T-helper 1 cell (primary cell): ENCODE results near the gene TSPAN9.

Experiments used
- DNase-seq, 5 donors: peaks; one replicate each; pipeline ENCODE4 v3.0.0-alpha.2; 2012 to 2020

The TSPAN9 gene

DNA sequence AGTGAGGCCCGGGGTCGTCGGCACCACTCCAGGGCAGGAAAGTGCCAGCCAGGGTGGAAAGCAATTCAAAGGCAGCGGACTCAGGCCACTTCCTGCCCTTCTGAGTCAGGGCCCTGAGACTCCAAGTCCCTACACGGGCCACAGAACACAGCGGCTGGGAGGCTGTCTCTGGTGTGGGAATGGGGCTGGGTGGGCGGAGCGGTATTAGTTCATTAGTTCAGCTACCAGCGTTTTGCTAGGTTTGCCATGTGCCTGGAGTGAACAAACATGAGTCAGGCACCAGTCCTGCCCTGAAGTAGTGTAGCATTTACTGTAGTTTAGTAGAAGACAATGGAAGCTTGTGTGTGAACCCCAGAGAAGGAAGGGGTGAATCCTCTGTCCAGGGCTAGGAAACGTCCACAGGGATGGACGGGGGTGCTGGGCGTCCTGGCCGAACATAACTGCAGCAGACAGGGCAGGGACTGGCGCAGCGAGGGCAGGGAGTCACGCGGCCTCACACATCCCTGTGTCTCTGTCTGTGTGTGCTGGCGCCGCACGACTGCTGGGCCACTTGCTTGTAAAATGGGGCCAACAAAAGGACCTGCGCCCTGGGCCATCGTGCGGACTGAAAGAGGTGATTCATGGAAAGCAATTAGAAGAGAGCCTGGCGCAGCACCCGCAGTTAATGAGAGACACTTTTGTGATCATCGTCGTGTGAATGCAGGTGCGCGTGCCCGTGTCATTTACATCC, 227.4 kb downstream of the TSPAN9 start:
- no peak for DNase-seq

DNA sequence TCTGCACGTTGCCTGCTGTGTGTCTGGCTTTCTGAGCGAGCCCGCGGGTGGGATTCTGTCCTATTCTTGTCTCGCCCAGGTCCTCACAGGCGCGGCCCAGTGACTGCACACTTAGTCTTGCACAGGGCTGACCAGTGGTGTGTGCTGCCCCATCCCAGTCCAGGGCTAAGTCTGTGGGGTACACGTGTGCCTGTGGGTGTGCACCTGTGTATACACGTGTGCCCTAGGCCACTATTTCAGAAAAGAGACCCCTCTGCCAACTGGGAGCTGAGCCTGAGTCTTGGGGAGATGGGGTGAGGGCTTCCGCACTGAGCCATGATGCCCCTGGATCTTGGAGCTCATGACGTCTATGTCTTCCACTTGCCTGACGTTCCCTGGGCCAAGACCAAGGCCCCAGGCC, 228.3 kb downstream of the TSPAN9 start:
- no peak for DNase-seq

DNA sequence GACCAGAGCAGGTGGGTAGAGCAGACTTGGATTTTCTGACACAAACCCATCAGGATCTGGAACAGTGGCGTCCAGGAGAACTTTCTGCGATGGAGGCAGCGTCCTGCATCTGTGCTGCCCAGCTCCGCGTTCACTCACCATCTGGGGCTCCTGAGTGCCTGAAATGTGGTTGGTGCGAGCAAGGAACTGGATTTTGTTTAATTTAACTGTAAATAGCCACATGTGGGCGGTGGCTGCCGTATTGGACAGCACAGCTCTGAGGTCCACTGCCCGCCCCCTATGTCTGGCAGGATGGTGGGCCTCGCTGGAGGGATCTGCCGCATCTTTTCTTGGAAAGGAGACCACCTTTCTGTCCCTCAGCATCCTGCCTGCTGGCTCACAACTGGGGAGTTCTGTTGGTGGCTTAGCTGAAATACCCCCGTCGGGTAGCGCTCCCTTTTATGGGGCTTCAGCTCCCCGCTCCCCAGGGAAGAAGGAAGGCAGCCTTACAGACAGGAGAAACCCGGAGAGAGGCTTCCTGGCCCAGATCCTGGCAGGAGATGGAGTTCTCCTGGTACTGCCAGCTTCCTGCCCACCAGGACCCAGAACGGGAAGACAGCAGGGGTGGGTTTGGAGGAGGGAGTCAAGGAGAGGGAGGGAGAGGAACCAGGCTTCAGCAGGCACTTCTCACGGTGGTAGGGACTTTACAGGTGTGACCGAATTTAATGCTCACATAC, 228.9 kb downstream of the TSPAN9 start:
- DNase-seq: no peak

DNA sequence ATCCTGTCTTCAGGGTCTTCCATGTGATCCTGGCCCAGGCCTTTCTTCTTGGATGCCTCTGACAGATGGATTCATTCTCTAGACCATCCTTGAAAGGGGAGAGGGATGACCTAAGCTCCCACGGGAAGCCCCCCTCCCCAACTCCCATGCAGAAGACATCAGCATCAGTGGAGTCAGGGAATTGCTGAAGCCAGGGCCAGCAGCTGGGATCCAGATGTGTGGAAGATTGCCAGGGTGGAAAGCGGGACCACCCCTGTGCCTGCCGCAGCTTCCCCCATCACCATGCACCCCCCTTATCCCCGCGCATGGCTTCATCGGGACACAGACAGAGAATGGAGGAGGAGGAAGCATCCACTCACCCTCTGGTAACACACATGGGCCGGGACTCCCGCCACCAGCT, 230.2 kb downstream of the TSPAN9 start:
- no peak for DNase-seq

DNA sequence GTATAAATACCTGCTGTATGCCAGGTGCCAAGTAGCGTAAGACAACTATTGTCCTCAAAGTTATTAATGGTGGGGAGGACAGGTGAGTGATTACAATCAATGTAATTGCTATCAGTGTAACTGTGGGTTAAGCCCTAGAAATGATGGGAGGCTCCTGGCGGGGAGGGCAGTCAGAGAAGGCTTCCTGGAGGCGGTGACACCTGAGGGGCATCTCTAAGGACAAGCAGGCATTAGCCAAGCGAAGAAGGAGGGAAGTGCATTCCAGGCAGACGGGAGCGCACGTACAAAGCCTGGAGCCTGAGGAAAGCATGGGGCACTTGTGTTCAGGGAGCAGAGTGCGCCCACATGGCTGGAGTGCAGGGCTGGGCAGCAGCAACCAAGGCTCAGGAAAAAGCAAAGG, 230.9 kb downstream of the TSPAN9 start:
- no peak for DNase-seq

DNA sequence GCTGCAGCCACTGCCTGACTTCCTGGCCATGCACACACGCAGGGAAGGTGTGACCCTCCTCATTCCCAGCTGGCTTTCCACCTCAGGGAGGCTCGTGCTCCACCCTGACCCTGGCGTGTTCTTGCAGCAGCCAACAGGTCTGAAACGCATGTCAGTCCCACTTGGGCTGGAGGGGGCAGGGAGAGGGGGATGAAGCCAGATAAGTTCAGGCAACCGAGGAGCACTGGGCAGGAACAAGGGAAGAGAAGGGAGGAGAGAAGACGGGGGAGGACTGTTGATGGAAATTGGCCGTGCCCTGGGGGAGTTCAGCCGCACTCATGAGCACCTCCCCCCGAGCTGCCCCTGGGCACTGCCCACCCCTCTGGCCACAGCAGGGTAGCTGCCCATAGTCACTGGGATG, 231.4 kb downstream of the TSPAN9 start:
- no peak for DNase-seq

DNA sequence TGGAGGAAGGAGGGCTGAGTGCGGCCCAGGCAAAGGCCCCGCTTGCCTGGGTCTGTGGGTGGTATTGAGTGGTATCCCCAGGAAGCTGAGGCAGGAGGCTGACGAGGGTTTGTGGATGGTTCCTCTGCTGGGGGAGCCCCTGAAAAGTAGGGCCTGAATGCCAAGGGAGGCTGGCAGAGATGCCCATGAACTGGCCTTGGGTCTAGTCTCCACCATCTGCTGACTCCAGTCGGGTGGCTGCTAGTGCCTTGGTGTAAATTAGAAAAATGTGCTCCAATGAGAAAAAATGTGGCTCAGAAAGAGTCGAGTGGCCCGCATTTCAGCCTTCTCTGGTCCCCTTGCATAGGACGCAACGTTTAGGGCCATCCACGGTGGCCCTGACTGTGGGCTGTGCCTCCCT, 232.6 kb downstream of the TSPAN9 start:
- DNase-seq: no peak

DNA sequence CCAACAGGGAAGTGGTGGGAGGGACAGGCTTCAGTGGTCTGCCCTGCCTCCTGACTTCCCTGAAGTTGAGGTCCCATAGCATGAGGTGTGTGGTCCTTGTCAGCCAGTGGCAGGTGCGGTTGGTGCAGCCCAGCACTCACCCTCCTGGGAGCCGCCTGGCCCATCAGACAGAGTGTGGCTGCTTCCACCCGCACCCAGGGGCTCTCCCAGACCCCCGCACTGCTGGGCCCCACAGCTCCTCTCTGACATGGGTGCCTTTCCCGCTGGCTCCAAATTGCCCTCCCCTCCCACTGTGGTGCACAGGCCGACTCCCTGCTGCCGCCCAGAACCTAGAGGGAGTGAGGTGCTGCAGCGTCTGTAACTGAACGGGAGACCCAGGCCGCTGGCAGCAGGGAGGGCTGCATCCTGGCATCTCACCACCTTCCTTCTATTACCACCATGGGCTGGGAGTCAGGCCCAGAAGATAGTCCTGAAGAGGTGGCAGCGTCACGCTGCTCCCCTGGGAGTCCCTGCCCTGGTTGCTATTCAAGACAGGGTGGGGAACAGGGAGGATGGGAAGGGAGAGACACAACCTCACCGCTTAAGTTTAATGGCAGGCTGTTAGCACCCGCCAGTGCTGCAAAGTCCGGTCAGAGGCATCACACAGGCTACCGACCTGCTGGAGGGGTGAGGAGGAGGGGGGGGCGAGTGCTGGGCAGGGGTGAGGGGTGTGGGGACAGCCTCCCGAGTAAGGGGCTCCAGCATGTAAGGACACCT, 233.3 kb downstream of the TSPAN9 start:
- no peak for DNase-seq

DNA sequence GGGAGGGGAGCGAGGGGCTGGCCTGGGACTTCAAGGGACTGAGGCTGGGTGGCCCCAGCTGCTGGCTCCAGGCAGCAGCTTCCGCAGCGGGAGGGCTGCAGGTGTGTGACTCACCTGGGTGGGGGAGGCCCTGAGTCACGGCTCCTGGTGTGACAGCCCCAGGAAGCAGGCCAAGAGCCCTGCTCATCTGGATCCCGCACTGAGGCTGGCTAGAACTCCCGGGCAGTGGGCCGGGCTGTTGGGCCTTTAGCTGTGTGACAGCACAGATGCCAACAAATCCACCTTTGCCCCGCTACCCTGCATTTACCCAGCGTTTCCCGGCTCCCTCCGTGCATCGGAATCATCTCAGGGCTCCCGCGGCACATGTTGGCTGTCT, 233.8 kb downstream of the TSPAN9 start:
- no peak for DNase-seq

DNA sequence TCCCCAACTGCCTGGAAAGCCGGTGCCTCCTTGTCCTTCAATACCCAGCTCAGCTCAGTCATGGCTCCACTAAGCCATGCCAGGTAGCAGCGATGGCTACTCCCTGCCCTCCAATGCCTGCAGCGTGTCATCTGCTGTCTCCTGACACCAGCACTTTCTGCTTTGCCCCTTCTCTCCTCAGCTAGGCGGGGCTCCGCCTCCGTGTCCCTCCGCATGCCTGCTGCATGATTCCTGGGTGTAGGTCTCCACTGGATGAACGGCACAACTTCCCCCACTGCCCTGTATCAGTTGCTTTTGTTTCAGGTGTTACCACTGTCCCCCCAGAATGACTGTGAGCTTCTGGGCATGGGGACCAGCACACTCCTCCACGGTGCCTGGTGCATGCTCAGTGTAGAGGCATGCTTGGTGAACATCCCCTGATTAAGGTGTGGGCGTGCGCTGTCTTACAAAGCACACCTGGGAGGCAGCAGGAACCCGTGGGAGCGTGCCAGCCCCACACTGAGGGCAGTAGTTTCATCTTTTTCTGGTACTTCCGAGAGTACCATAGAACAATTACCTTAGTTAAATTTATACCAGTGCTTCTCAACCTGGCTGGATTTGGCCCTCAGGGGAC, 234.4 kb downstream of the TSPAN9 start:
- DNase-seq: no peak

DNA sequence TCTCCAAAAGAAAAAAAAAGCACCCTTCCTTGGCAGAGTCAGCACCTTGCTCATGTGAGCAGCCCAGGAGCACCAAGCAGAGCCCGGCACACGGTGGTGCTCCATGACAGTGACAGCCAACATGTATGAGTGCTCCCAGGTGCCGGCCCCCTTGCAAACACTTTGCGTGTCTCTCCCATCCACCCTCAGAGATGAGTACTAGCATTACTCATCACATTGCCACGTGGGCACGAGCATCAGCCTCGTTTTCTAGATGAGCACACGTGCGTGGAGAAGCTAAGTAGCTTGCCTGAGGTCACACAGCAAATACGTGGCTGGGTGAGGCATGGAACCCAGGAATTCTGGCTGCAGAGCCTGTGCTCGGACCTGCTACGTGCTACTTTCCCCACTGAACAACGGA, 235.9 kb downstream of the TSPAN9 start:
- no peak for DNase-seq

DNA sequence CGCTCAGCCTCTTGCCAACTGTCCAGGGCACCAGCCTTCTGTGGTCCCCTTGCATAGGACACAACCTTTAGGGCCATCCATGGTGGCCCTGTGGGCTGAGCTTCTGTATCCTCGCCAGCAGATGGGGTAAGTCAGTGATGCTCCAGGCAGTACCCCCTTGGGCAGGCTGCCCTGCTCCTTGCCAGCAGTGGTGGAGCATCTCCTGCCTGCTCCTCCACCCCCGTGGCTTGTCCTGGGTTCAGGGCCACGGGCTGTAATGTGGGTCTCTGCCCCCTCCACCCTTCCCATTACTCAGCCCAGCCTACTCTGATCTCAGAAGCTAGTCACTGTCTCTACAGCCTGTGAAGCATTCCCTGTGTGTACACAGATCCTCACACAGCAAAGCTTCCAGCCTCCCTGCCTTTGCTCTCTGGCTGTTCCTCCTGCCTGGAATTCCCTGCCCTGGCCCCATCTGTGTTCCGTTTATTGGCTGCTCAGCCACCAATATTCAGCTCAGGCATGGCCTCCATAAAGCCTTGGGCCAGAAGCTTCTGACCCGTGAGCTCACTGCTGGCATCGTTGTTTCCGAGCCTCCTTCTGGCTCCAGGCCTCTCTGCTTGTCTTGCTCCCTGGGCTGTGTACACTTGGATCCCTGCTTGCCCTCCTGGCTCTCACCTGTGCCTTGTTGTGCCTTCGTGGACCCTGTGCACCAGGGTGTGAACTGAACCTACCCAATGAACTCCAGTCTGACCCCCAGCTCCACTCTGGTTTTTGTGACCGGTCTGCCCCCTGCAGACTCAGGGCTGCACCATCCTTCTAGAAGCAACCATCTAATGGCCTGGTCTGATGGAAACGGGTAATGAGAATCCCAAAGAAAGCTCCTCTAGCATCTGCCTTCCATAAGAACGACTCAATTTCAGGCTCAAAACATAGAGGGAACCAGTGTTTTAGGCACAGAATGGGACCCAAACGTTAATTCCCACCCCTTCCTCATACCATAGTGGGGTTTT, 236.8 kb downstream of the TSPAN9 start:
- DNase-seq: peak in 1 of 5 donors; percentile 10

DNA sequence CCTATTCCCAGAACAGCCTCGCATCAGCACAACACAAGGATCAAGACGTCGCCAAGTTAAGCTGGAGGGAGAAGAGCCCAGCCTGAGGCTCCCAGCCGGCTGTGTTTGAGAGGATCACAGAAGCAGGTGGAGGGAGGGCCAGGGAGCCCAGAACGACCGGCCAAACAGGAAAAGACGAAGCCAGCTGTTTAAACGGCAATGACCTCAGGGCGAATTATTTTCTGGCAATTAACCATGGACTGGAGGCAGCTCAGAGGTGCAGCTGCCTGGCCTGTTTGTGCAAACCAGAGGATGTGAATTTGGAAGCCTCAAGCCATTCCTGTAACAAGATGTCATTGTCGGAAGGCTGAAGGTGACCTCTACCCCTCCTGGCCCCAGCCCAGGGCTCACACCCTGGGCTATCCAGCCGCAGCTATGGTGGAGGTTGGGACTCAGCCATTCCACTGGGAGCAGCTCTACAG, 238.1 kb downstream of the TSPAN9 start:
- DNase-seq: no peak

DNA sequence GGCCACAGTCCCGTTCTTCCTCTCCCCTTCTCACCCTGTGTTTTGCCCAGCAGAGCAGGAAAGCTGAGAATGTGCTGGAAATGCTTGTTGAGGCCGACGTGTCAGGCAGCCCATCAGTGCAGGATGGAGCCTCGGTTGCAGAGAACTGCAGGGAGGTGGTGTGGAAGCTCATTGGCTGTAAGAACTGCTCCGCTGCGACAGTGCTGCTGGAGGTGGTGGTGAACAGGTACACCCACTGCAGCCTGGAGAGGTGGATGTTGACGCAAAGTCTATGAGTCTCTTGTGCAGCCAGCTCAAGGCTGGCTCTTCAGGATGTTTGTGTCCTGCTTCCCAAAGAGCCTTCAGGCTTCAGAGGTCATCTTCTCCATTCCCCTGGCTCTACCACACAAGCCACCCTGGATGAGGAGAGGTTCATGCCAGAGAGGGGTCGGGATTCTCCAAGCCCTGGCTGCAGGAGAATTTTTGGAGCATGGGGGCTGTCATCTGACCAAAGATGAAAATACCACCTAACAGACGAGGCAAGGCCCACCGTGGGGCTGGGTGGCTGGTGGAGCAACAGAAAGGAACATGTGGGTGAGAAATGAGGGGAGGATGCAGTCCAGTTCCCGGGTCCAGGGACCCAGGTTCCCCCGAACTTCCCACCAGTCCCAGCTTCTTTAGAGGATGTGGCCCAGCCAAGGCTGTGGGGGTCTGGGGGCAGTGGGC, 239.7 kb downstream of the TSPAN9 start:
- no peak for DNase-seq

DNA sequence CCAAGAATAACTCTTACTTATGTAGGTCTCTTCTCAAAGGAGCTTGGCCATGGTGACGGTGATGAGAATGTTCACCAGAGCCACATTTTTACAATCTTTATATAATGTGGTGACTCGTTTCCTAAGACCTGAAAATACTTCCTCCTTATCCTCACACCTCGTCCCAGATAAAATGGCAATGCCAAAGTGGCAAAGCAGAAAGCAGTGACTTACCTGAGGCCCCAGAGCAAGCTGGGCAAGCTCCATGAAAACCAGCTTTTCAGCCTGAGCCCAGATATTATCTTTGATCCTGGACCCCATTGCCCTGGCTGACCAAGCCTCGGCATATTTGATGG, 240.3 kb downstream of the TSPAN9 start:
- DNase-seq: no peak

DNA sequence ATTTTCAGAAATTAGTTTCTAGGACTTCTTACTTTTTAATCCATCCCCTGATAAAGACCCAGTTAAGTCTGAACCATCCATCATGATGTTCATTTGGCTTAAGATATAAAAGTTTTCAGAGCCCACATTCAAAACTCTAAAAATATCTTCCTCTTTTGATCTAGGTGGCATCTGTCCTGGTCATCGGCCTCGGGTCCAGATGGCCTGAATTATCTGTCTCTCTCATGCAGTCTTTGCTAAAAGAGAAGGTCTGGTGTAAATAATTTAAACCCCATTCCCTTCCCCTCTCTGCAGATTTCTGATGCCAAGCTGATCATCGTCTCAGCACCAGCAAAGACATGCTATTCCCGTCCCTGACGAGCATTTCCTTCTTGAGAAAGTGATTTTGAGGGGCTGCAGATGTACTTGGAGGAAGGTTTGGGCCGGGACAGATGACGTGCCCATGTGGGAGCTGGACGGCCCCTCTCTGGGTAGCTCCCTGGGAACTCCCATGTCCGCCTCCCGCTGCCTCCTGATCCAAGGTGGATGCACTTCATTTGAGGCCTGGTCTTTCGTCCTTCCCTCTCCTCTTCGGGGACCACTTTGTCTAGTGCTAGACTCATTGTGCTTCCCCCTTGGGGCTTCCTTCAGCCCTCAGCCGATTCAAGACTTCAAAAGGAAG, 240.8 kb downstream of the TSPAN9 start:
- no peak for DNase-seq

DNA sequence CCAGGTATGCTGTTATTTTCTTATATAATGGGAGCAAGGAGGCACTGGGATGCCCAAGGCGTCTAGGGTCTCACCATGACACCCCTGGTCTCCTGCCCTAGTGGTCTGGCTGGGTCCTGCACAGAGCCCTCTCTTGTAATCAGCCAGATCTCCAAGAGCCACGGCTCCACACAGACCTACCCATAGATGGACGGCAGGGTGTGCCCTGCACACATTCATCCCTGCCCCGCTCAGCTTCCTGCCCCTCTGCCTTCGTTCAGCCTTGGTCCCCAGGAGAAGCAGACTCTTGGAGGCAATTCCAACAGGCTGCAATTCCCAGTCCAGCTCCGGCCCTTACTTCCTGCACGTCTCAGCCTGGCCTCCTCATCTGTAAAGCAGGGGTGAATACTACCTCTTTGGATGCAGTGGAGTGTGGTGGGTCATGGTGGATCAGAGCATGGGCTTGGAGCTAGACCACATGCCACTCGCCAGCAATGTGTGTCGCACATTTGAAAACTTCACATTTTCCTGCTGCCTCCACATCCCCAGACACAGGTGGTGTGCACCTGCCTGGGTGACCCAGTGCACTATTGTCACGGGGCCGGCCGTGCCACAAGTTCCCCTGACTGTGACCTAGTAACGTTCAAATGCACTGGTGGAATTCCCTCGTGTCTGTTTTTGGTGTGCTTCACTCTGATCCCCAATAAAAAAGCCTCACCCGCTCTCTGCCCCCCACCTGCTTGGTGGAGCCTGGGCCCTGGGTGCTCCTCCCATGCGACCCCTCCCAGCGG, 242.7 kb downstream of the TSPAN9 start:
- no peak for DNase-seq

DNA sequence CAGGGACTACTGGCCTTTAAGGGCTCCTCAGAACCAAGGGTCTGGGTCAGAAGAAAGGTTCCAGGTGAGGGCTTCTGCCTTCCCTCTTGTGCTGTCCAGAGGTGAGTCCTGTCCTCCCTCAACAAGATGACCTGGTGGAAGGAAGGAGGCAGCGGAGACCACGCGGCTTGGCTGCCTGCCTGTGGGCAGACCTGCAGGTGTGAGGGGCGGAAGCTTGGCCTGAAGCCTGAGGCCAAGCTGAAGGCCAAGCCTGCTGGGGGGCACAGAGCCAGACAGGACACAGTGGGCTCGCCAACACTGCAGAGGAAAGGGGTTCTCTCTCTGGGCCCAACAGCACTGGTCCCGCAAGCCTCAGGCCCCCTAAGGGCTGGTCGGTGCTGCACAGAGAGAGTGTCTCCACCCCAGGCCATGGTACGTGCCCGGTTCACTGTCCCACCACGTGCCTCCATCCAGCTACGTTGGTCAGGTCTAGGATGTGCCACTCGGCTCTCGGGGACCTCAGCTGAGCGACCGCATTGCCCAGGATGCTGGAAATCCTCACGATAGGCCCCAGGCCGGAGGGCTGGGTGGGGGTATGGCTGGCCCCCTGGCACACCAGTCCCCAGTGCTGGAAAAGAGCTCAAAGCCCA, 243.8 kb downstream of the TSPAN9 start:
- DNase-seq: no peak

DNA sequence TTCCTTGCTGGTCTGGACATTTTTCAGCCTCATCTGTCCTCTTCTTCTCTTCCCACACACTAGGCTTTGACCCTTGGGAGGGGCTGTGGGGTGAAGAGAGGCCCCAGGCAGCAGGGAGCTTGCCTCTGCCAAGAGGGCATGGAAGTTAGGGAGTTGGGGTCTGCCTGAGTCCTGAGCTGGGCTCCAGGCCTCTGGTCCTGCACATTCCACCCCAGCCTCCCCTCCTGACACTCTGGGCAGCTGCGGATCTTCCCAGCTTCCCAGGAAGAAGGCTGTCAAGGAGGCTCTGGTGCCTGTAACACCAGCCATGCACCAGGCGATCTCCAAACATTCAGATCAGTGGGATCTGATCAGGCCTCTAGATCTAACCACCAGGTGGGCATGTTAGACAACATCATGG, 244.7 kb downstream of the TSPAN9 start:
- DNase-seq: no peak
